Trophoblast cell (in vitro differentiated cells and primary cell): Measurements from ENCODE around the gene IFT80.

Experiments used
- DNase-seq, 2 donors: peaks; one replicate each; pipeline ENCODE4 v3.0.0-alpha.2; 2016
- H2AFZ ChIP-seq: 2 replicates; pipeline ENCODE4 v1.6.1; 2013; ENCODE audit warnings: low read length, moderate library complexity, mild to moderate bottlenecking; ENCODE audit not compliant: insufficient read depth, poor library complexity
- H2AK5ac ChIP-seq: 2 replicates; pipeline ENCODE4 v1.6.1; 2013; ENCODE audit warnings: mild to moderate bottlenecking, low read length
- H2BK120ac ChIP-seq: 2 replicates; pipeline ENCODE4 v1.6.1; 2013; ENCODE audit warnings: low read length, mild to moderate bottlenecking, moderate library complexity; ENCODE audit not compliant: insufficient read depth, poor library complexity
- H2BK12ac ChIP-seq: 2 replicates; pipeline ENCODE4 v1.6.1; 2013; ENCODE audit warnings: mild to moderate bottlenecking, low read length, moderate library complexity
- H2BK5ac ChIP-seq: 2 replicates; pipeline ENCODE4 v1.6.1; 2013; ENCODE audit warnings: low read length, low read depth, moderate library complexity, mild to moderate bottlenecking; ENCODE audit not compliant: poor library complexity
- H3K14ac ChIP-seq: 2 replicates; pipeline ENCODE4 v1.6.1; 2013; ENCODE audit warnings: mild to moderate bottlenecking, low read length
- H3K18ac ChIP-seq: 2 replicates; pipeline ENCODE4 v1.6.1; 2013; ENCODE audit warnings: mild to moderate bottlenecking, low read length
- H3K23ac ChIP-seq: 2 replicates; pipeline ENCODE4 v1.6.1; 2013; ENCODE audit warnings: low read length
- H3K27ac ChIP-seq: 2 replicates; pipeline ENCODE4 v1.5.1; 2013; ENCODE audit warnings: low read depth, mild to moderate bottlenecking, inconsistent platforms, low read length, moderate library complexity
- H3K27me3 ChIP-seq: 2 replicates; pipeline ENCODE4 v1.6.1; 2013; ENCODE audit warnings: inconsistent platforms, mild to moderate bottlenecking, low read length, moderate library complexity; ENCODE audit not compliant: insufficient read depth
- H3K36me3 ChIP-seq, 2 experiments: 1 replicate in 1 of 2; 2 replicates in 1 of 2; pipeline ENCODE4 v1.6.1; 2013; ENCODE audit warnings: low read length in 2 of 2, mild to moderate bottlenecking in 2 of 2, moderate library complexity in 1 of 2; ENCODE audit not compliant: insufficient read depth in 2 of 2, control insufficient read depth in 1 of 2
- H3K4ac ChIP-seq: 2 replicates; pipeline ENCODE4 v1.6.1; 2013; ENCODE audit warnings: low read depth, mild to moderate bottlenecking, low read length, moderate library complexity
- H3K4me1 ChIP-seq, 2 experiments: 1 replicate in 1 of 2; 2 replicates in 1 of 2; pipeline ENCODE4 v1.6.1; 2013; ENCODE audit warnings: low read length in 2 of 2, mild to moderate bottlenecking in 2 of 2, moderate library complexity in 1 of 2; ENCODE audit not compliant: insufficient read depth in 2 of 2, control insufficient read depth in 1 of 2
- H3K4me2 ChIP-seq: 2 replicates; pipeline ENCODE4 v1.6.1; 2013; ENCODE audit warnings: inconsistent platforms, mild to moderate bottlenecking, low read length, moderate library complexity
- H3K4me3 ChIP-seq: 2 replicates; pipeline ENCODE4 v1.5.1; 2013; ENCODE audit warnings: mild to moderate bottlenecking, low read depth, low read length, inconsistent platforms
- H3K79me1 ChIP-seq: one replicate; pipeline ENCODE4 v1.6.1; 2013; ENCODE audit warnings: low read length
- H3K79me2 ChIP-seq: 2 replicates; pipeline ENCODE4 v1.6.1; 2013; ENCODE audit warnings: low read length, mild to moderate bottlenecking; ENCODE audit not compliant: control insufficient read depth, insufficient read depth, poor library complexity
- H3K9ac ChIP-seq: 2 replicates; pipeline ENCODE4 v1.6.1; 2013; ENCODE audit warnings: mild to moderate bottlenecking, low read length
- H3K9me3 ChIP-seq: 2 replicates; pipeline ENCODE4 v1.6.1; 2013; ENCODE audit warnings: low read depth, mild to moderate bottlenecking, control low read depth, inconsistent platforms, low read length; ENCODE audit not compliant: insufficient read depth
- H4K12ac ChIP-seq: 2 replicates; pipeline ENCODE4 v1.6.1; 2013; ENCODE audit warnings: low read depth, mild to moderate bottlenecking, low read length, moderate library complexity
- H4K8ac ChIP-seq: 2 replicates; pipeline ENCODE4 v1.6.1; 2013; ENCODE audit warnings: low read depth, mild to moderate bottlenecking, low read length, moderate library complexity
- H4K91ac ChIP-seq: one replicate; pipeline ENCODE4 v1.6.1; 2013; ENCODE audit warnings: low read depth, mild to moderate bottlenecking, low read length, moderate library complexity
- WGBS: extraction: QIAGEN DNeasy Blood & Tissue Kit; methylation state at CpG from one replicate; pipeline ENCODE4 v1.1.7; 2013; ENCODE audit warnings: missing lambda C conversion rate; ENCODE audit not compliant: insufficient read length, insufficient coverage; ENCODE audit errors: extremely low coverage; 5-methylcytosine and 5-hydroxymethylcytosine counted together

The IFT80 gene

GRCh38 chr3:160435095-160435494 lies 36.1 kb upstream of the IFT80 start:
- H3K23ac ChIP-seq, result no peak overlapping the region
- no peaks in the 10 kb centered on the region for H3K79me2 ChIP-seq
- H4K91ac ChIP-seq, result no peak overlapping the region
- H2BK120ac ChIP-seq, result no peak overlapping the region
- no peak overlapping the region for H2AK5ac ChIP-seq
- no peak overlapping the region for H2BK5ac ChIP-seq
- H2BK12ac ChIP-seq, result no peak overlapping the region
- H3K4ac ChIP-seq, result no peak overlapping the region
- no peak overlapping the region for H3K9ac ChIP-seq
- H4K8ac ChIP-seq, result no peak overlapping the region
- H3K4me1 ChIP-seq, result no peaks in the 10 kb centered on the region
- H3K79me1 ChIP-seq, result no peaks in the 10 kb centered on the region
- no peaks in the 10 kb centered on the region for H3K27me3 ChIP-seq
- no peaks in the 10 kb centered on the region for H3K9me3 ChIP-seq
- no peak overlapping the region for H4K12ac ChIP-seq
- no peak overlapping the region for H3K18ac ChIP-seq
- H3K4me3 ChIP-seq, result no peak overlapping the region
- no peak overlapping the region for H2AFZ ChIP-seq
- H3K14ac ChIP-seq, result no peak overlapping the region
- WGBS, result no CpG with 5 or more reads among the region's 2 CpGs
- DNase-seq, result no peak
- peaks cover 10 to 18% of the 10 kb centered on the region in 2 experiments for H3K36me3 ChIP-seq
- no peak overlapping the region for H3K4me2 ChIP-seq
- H3K27ac ChIP-seq, result no peak overlapping the region

- Histone ChIP-seq H3K27me3 (no peaks in the 10 kb centered on the region), H3K4me1 (no peaks in the 10 kb centered on the region)
Measured at GRCh38 chr3:160434071-160434470, 35.0 kb upstream of the IFT80 start.

GRCh38 chr3:160427832-160428424 lies 28.9 kb upstream of the IFT80 start:
- DNase-seq, result no peak
- H2BK12ac ChIP-seq, result no peak overlapping the region
- H3K79me2 ChIP-seq, result no peaks in the 10 kb centered on the region
- no peak overlapping the region for H3K27ac ChIP-seq
- H4K91ac ChIP-seq, result no peak overlapping the region
- H3K18ac ChIP-seq, result no peak overlapping the region
- no peak overlapping the region for H3K23ac ChIP-seq
- no peak overlapping the region for H2BK120ac ChIP-seq
- H3K4me3 ChIP-seq, result no peak overlapping the region
- no peak overlapping the region for H3K9ac ChIP-seq
- H3K36me3 ChIP-seq, result peaks cover 18 to 31% of the 10 kb centered on the region in 2 experiments
- H2AK5ac ChIP-seq, result no peak overlapping the region
- no peak overlapping the region for H2AFZ ChIP-seq
- no peak overlapping the region for H4K12ac ChIP-seq
- H3K9me3 ChIP-seq, result no peaks in the 10 kb centered on the region
- no peak overlapping the region for H3K4ac ChIP-seq
- H3K4me2 ChIP-seq, result no peak overlapping the region
- no peaks in the 10 kb centered on the region for H3K4me1 ChIP-seq
- WGBS, result no CpG with 5 or more reads among the region's 11 CpGs
- no peak overlapping the region for H2BK5ac ChIP-seq
- H3K14ac ChIP-seq, result no peak overlapping the region
- no peak overlapping the region for H4K8ac ChIP-seq
- no peaks in the 10 kb centered on the region for H3K27me3 ChIP-seq
- no peaks in the 10 kb centered on the region for H3K79me1 ChIP-seq

More at GRCh38 chr3:160434071-160434470, 35.0 kb upstream of the IFT80 start:
- no peak for DNase-seq
- Histone ChIP-seq H3K4ac (no peak overlapping the region), H3K14ac (no peak overlapping the region), H3K9ac (no peak overlapping the region), H2BK5ac (no peak overlapping the region), H4K91ac (no peak overlapping the region), H2BK12ac (no peak overlapping the region), H3K27ac (no peak overlapping the region), H3K23ac (no peak overlapping the region), H2BK120ac (no peak overlapping the region), H3K79me1 (no peaks in the 10 kb centered on the region), H3K9me3 (no peaks in the 10 kb centered on the region), H4K12ac (no peak overlapping the region), H3K4me2 (no peak overlapping the region), H4K8ac (no peak overlapping the region), H2AFZ (no peak overlapping the region), H3K18ac (no peak overlapping the region), H3K79me2 (no peaks in the 10 kb centered on the region), H3K4me3 (no peak overlapping the region), H2AK5ac (no peak overlapping the region), H3K36me3 (peaks cover 17 to 21% of the 10 kb centered on the region in 2 experiments)
- WGBS, result no CpG with 5 or more reads among the region's 2 CpGs

DNA sequence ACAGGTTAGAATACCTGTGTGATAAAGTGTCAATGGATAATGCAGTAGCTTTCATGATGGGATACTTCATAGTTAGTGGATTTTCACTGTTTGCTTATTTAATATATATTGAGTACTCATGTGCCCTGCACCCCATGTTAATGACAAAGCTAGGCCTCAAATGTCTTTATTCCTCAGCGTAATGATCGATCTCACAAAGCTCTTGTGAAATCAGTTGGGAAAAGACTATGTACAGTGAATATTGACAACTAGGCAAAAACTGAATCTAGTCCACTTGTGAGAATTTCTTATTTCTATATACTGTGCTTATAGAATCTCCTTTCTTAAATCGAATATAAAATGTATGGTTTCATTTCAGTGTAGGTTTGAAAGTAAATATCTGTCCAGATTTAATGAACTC lies 18.3 kb upstream of the IFT80 start:
- Histone ChIP-seq H4K12ac (no peak overlapping the region), H4K91ac (no peak overlapping the region), H2AK5ac (no peak overlapping the region), H3K23ac (no peak overlapping the region), H3K4me3 (no peak overlapping the region), H2BK12ac (no peak overlapping the region), H4K8ac (no peak overlapping the region), H3K4me2 (no peak overlapping the region), H3K9ac (no peak overlapping the region), H3K14ac (no peak overlapping the region), H2BK120ac (no peak overlapping the region), H3K27ac (no peak overlapping the region), H3K36me3 (peaks cover 19 to 26% of the 10 kb centered on the region in 2 experiments), H3K4ac (no peak overlapping the region), H2BK5ac (no peak overlapping the region), H3K79me2 (no peaks in the 10 kb centered on the region), H3K27me3 (no peaks in the 10 kb centered on the region), H3K4me1 (no peaks in the 10 kb centered on the region), H3K79me1 (no peaks in the 10 kb centered on the region), H3K9me3 (no peaks in the 10 kb centered on the region), H2AFZ (no peak overlapping the region), H3K18ac (no peak overlapping the region)
- WGBS, result no CpG with 5 or more reads among the region's 3 CpGs
- no peak for DNase-seq
